B cell (primary cell): ENCODE data around the gene DNAH6.

Source experiments
- EZH2 ChIP-seq: IDR thresholded peaks from 2 replicates; pipeline ENCODE4 v1.6.1; 2012; ENCODE audit warnings: borderline replicate concordance, low read depth, mild to moderate bottlenecking, moderate library complexity, low read length; ENCODE audit not compliant: insufficient read depth, poor library complexity, severe bottlenecking
- TF ChIP-seq, protein P1 (sequence below): fragments of 200-600 bp; IDR thresholded peaks from one replicate; pipeline ENCODE4 v1.8.0; 2022; ENCODE audit warnings: antibody characterized with exemption, mild to moderate bottlenecking

- TF ChIP-seq, protein P1, sequence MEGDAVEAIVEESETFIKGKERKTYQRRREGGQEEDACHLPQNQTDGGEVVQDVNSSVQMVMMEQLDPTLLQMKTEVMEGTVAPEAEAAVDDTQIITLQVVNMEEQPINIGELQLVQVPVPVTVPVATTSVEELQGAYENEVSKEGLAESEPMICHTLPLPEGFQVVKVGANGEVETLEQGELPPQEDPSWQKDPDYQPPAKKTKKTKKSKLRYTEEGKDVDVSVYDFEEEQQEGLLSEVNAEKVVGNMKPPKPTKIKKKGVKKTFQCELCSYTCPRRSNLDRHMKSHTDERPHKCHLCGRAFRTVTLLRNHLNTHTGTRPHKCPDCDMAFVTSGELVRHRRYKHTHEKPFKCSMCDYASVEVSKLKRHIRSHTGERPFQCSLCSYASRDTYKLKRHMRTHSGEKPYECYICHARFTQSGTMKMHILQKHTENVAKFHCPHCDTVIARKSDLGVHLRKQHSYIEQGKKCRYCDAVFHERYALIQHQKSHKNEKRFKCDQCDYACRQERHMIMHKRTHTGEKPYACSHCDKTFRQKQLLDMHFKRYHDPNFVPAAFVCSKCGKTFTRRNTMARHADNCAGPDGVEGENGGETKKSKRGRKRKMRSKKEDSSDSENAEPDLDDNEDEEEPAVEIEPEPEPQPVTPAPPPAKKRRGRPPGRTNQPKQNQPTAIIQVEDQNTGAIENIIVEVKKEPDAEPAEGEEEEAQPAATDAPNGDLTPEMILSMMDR, result no peak
- no peak for TF ChIP-seq EZH2
These were observed 3.1 kb downstream of the DNAH6 start for GRCh38 chr2:84519332-84519957.
